Neural progenitor cell (in vitro differentiated cells): Measurements from ENCODE around the gene ZNF773. TPM values are rescaled to one million over a fixed set of nuclear protein-coding genes. Genes with fewer than 3 reads are reported as not detected.
"Not testable (repeated sequence)": the region's sequence is repeated elsewhere in the genome, so short reads cannot be mapped to it uniquely, and the experiment has no call there.

ENCODE experiments used
- DNase-seq: peaks from one replicate; pipeline ENCODE4 v3.0.0-alpha.2; 2016; ENCODE audit warnings: low spot score
- H2AFZ ChIP-seq: fragments of 200-600 bp; sonication (generic); replicated peaks from 2 replicates; pipeline ENCODE4 v1.6.1; 2016; ENCODE audit warnings: antibody characterized with exemption
- H3F3A ChIP-seq: fragments of 200-600 bp; sonication (generic); 2 replicates; pipeline ENCODE4 v1.6.1; 2016; ENCODE audit warnings: antibody characterized with exemption, low read depth
- H3K27ac ChIP-seq: fragments of 200-600 bp; sonication (generic); 2 replicates; pipeline ENCODE4 v1.5.1; 2016; ENCODE audit warnings: mild to moderate bottlenecking
- H3K27me3 ChIP-seq: fragments of 200-600 bp; sonication (generic); 2 replicates; pipeline ENCODE4 v1.6.1; 2016; ENCODE audit warnings: mild to moderate bottlenecking, moderate library complexity
- H3K36me3 ChIP-seq: fragments of 200-600 bp; sonication (generic); 2 replicates; pipeline ENCODE4 v1.5.1; 2016
- H3K4me1 ChIP-seq: fragments of 200-600 bp; sonication (generic); 2 replicates; pipeline ENCODE4 v1.6.1; 2016; ENCODE audit warnings: mixed run types
- H3K4me2 ChIP-seq: fragments of 200-600 bp; sonication (generic); 2 replicates; pipeline ENCODE4 v1.6.1; 2016
- H3K4me3 ChIP-seq: fragments of 200-600 bp; sonication (generic); 2 replicates; pipeline ENCODE4 v1.5.1; 2016
- H3K79me2 ChIP-seq: fragments of 200-600 bp; sonication (generic); 2 replicates; pipeline ENCODE4 v1.6.1; 2016; ENCODE audit warnings: low read depth
- H3K9ac ChIP-seq: fragments of 200-600 bp; sonication (generic); 2 replicates; pipeline ENCODE4 v1.6.1; 2016
- H3K9me3 ChIP-seq: fragments of 200-600 bp; sonication (generic); 2 replicates; pipeline ENCODE4 v1.5.1; 2016; ENCODE audit warnings: low read depth
- H4K20me1 ChIP-seq: fragments of 200-600 bp; sonication (generic); 2 replicates; pipeline ENCODE4 v1.6.1; 2016; ENCODE audit warnings: low read depth
- H3K27ac Mint-ChIP-seq: 3 replicates; pipeline ENCODE4 v1.8.0; 2021; ENCODE audit warnings: mixed read lengths
- H3K27me3 Mint-ChIP-seq: 2 replicates; pipeline ENCODE4 v1.8.0; 2022; ENCODE audit warnings: low read depth, mild to moderate bottlenecking, inconsistent platforms, moderate library complexity, mixed read lengths; ENCODE audit not compliant: insufficient read depth
- H3K36me3 Mint-ChIP-seq: 3 replicates; pipeline ENCODE4 v1.8.0; 2021; ENCODE audit warnings: mixed read lengths
- H3K4me1 Mint-ChIP-seq: 3 replicates; pipeline ENCODE4 v1.8.0; 2021; ENCODE audit warnings: mixed read lengths
- H3K4me3 Mint-ChIP-seq: 3 replicates; pipeline ENCODE4 v1.8.0; 2021; ENCODE audit warnings: mild to moderate bottlenecking, moderate library complexity, mixed read lengths
- H3K9me3 Mint-ChIP-seq: 3 replicates; pipeline ENCODE4 v1.8.0; 2020; ENCODE audit warnings: mixed read lengths
- CTCF ChIP-seq: fragments of 200-600 bp; sonication (generic); IDR thresholded peaks from 2 replicates; pipeline ENCODE4 v1.5.1; 2017; ENCODE audit warnings: antibody characterized with exemption, mild to moderate bottlenecking
- EZH2 ChIP-seq: fragments of 200-600 bp; sonication (generic); IDR thresholded peaks from 2 replicates; pipeline ENCODE4 v1.6.1; 2017; ENCODE audit warnings: antibody characterized with exemption, mild to moderate bottlenecking, moderate library complexity
- EZH2phosphoT487 ChIP-seq: fragments of 200-600 bp; sonication (generic); IDR thresholded peaks from 2 replicates; pipeline ENCODE4 v1.6.1; 2017; ENCODE audit warnings: antibody characterized with exemption
- total RNA-seq: library from RNA; depleted of rRNA; stranded (reverse); fragments of >200 nt; gene quantifications from 2 replicates; pipeline ENCODE4 v1.2.3, GENCODE V29; 2015; ENCODE audit warnings: low replicate concordance

Gene ZNF773
- total RNA-seq, 1 donor from 2014 or later = 11.8 TPM

GRCh38 chr19:57515255-57515654 is 15.5 kb downstream of the ZNF773 start:
- H2AFZ ChIP-seq = no peak overlapping the region
- no peak overlapping the region for H3K9ac ChIP-seq
- no peaks in the 10 kb centered on the region for H3K4me1 ChIP-seq
- H3F3A ChIP-seq = no peaks in the 10 kb centered on the region
- Mint-ChIP-seq H3K4me3 (no peak overlapping the region), H3K36me3 (peaks cover 16% of the 10 kb centered on the region), H3K27ac (no peak overlapping the region), H3K4me1 (no peaks in the 10 kb centered on the region), H3K9me3 (peaks cover 47% of the 10 kb centered on the region), H3K27me3 (peaks cover 2% of the 10 kb centered on the region)
- no peaks in the 10 kb centered on the region for H3K79me2 ChIP-seq
- H3K36me3 ChIP-seq = no peaks in the 10 kb centered on the region
- H4K20me1 ChIP-seq = no peaks in the 10 kb centered on the region
- TF ChIP-seq CTCF (no peak), EZH2 (no peak), EZH2phosphoT487 (no peak)
- H3K9me3 ChIP-seq = peaks cover 12% of the 10 kb centered on the region
- DNase-seq = no peak
- H3K4me2 ChIP-seq = no peak overlapping the region
- no peaks in the 10 kb centered on the region for H3K27me3 ChIP-seq
- H3K4me3 ChIP-seq = no peak overlapping the region
- no peak overlapping the region for H3K27ac ChIP-seq

- Mint-ChIP-seq H3K36me3 (peaks cover 12% of the 10 kb centered on the region), H3K9me3 (peaks cover 39% of the 10 kb centered on the region)
- H3K4me2 ChIP-seq, H3K79me2 ChIP-seq, H3K27me3 Mint-ChIP-seq, H3K9me3 ChIP-seq, H3K9ac ChIP-seq, H3K27ac Mint-ChIP-seq, H2AFZ ChIP-seq, H3K4me1 ChIP-seq, H3K4me3 Mint-ChIP-seq, H3F3A ChIP-seq, H3K36me3 ChIP-seq, H3K27me3 ChIP-seq, H3K27ac ChIP-seq, H3K4me1 Mint-ChIP-seq, H4K20me1 ChIP-seq, H3K4me3 ChIP-seq, DNase-seq: not testable (repeated sequence)
Measured at GRCh38 chr19:57518021-57518420, 18.3 kb downstream of the ZNF773 start.

- TF ChIP-seq CTCF = no peak
- TF ChIP-seq EZH2 = no peak
- no peak for TF ChIP-seq EZH2phosphoT487
- Histone ChIP-seq H3K9ac (peak within 1 kb of the TSS; percentile 78), H3K27me3 (peaks cover 3% of the 10 kb centered on the region), H3K36me3 (peaks cover 4% of the 10 kb centered on the region), H3K9me3 (no peaks in the 10 kb centered on the region), H3F3A (peaks cover 9% of the 10 kb centered on the region), H3K4me1 (peaks cover 11% of the 10 kb centered on the region), H3K79me2 (peaks cover 49% of the 10 kb centered on the region), H3K27ac (peak within 1 kb of the TSS; percentile 55), H2AFZ (peak within 1 kb of the TSS; percentile 90), H3K4me3 (peak within 1 kb of the TSS; percentile 87), H4K20me1 (no peaks in the 10 kb centered on the region), H3K4me2 (peak within 1 kb of the TSS; percentile 91)
- H3K9me3 Mint-ChIP-seq = peaks cover 56% of the 10 kb centered on the region
- H3K36me3 Mint-ChIP-seq = peaks cover 31% of the 10 kb centered on the region
- no peaks in the 10 kb centered on the region for H3K27me3 Mint-ChIP-seq
- peak; percentile 96 for DNase-seq
- peaks cover 13% of the 10 kb centered on the region for H3K4me1 Mint-ChIP-seq
- peak within 1 kb of the TSS; percentile 22 for H3K27ac Mint-ChIP-seq
- H3K4me3 Mint-ChIP-seq = peak within 1 kb of the TSS; percentile 96
Measured at GRCh38 chr19:57527136-57527881, 27.6 kb downstream of the ZNF773 start, which contains the start of gene ZNF549. ZNF549 (plus strand) TSS chr19:57527356; CDS start chr19:57527574, 218 bp downstream.

GRCh38 chr19:57537953-57538547 is 38.3 kb downstream of the ZNF773 start:
- Histone ChIP-seq H3F3A (no peaks in the 10 kb centered on the region), H3K36me3 (peaks cover 64% of the 10 kb centered on the region), H3K4me3 (no peak overlapping the region), H3K9me3 (peaks cover 27% of the 10 kb centered on the region), H3K27me3 (no peaks in the 10 kb centered on the region), H3K27ac (no peak overlapping the region), H3K9ac (no peak overlapping the region), H3K4me2 (no peak overlapping the region), H3K4me1 (no peaks in the 10 kb centered on the region), H4K20me1 (no peaks in the 10 kb centered on the region), H2AFZ (no peak overlapping the region), H3K79me2 (peaks cover 3% of the 10 kb centered on the region)
- H3K9me3 Mint-ChIP-seq = peaks cover 95% of the 10 kb centered on the region
- no peak overlapping the region for H3K27ac Mint-ChIP-seq
- no peak for DNase-seq
- no peak for TF ChIP-seq CTCF
- no peak for TF ChIP-seq EZH2phosphoT487
- TF ChIP-seq EZH2 = no peak
- H3K4me3 Mint-ChIP-seq = no peak overlapping the region
- peaks cover under 1% of the 10 kb centered on the region for H3K27me3 Mint-ChIP-seq
- H3K4me1 Mint-ChIP-seq = no peaks in the 10 kb centered on the region
- H3K36me3 Mint-ChIP-seq = peaks cover 91% of the 10 kb centered on the region
